Measurements from ENCODE around the gene TTYH2. TPM values are rescaled to one million over a fixed set of nuclear protein-coding genes. Genes with fewer than 3 reads are reported as not detected.

TTYH2 gene
- total RNA-seq, 6 experiments from 2014 or later: 0.60 to 1.8 (median 1.3) TPM

GRCh38 chr17:74230896-74231295, 17.5 kb downstream of the TTYH2 start:
- no peaks in the 10 kb centered on the region for H3K27me3 ChIP-seq
- no peaks in the 10 kb centered on the region for H3K4me1 ChIP-seq
- H3K9me3 ChIP-seq: no peaks in the 10 kb centered on the region
- no peak for TF ChIP-seq POLR2A (IDR thresholded peaks at IDR 0.05)
- no peak for TF ChIP-seq CTCF (IDR thresholded peaks at IDR 0.05)
- ATAC-seq (no peak), DNase-seq (no peak)
- H3K27ac ChIP-seq: no peak overlapping the region
- H3K4me3 ChIP-seq: no peak overlapping the region
- no peaks in the 10 kb centered on the region for H3K36me3 ChIP-seq
- 61% methylated on average over 4 of the region's 16 CpGs for WGBS (ENCODE audit: insufficient coverage, low coverage, low lambda C conversion rate, missing lambda C conversion rate)
- intact Hi-C loops (cut with DNase I): no loop called here

- Histone ChIP-seq H3K27ac (no peak overlapping the region), H3K9me3 (no peaks in the 10 kb centered on the region), H3K4me1 (no peaks in the 10 kb centered on the region), H3K4me3 (no peak overlapping the region), H3K36me3 (no peaks in the 10 kb centered on the region), H3K27me3 (no peaks in the 10 kb centered on the region)
- intact Hi-C loops (cut with DNase I): no loop called here
- 82% methylated on average over 6 of the region's 17 CpGs for WGBS (ENCODE audit: insufficient coverage, low coverage, low lambda C conversion rate, missing lambda C conversion rate)
- no peak for TF ChIP-seq CTCF (IDR thresholded peaks at IDR 0.05)
- TF ChIP-seq POLR2A (IDR thresholded peaks at IDR 0.05): no peak
- ATAC-seq (peak in 2 of 4 donors; percentile 23 to 29), DNase-seq (no peak)
These were observed 18.8 kb downstream of the TTYH2 start for GRCh38 chr17:74231928-74232907.

- no peak for TF ChIP-seq CTCF (IDR thresholded peaks at IDR 0.05)
- no peak for TF ChIP-seq POLR2A (IDR thresholded peaks at IDR 0.05)
- no peaks in the 10 kb centered on the region for H3K4me1 ChIP-seq
- DNase-seq (no peak), ATAC-seq (no peak)
- no peaks in the 10 kb centered on the region for H3K27me3 ChIP-seq
- intact Hi-C loops (cut with DNase I): no loop called here
- H3K4me3 ChIP-seq: no peak overlapping the region
- no peak overlapping the region for H3K27ac ChIP-seq
- no peaks in the 10 kb centered on the region for H3K36me3 ChIP-seq
- WGBS (ENCODE audit: insufficient coverage, low coverage, low lambda C conversion rate, missing lambda C conversion rate): no CpG with 5 or more reads among the region's 8 CpGs
- no peaks in the 10 kb centered on the region for H3K9me3 ChIP-seq
These were observed 20.6 kb downstream of the TTYH2 start for GRCh38 chr17:74233937-74234336.

- intact Hi-C loops (cut with DNase I): no loop called here
- no peaks in the 10 kb centered on the region for H3K36me3 ChIP-seq
- no peak overlapping the region for H3K27ac ChIP-seq
- ATAC-seq (peak in 1 of 4 donors; percentile 35), DNase-seq (no peak)
- H3K27me3 ChIP-seq: no peaks in the 10 kb centered on the region
- no peaks in the 10 kb centered on the region for H3K4me1 ChIP-seq
- TF ChIP-seq POLR2A (IDR thresholded peaks at IDR 0.05): no peak
- no peak for TF ChIP-seq CTCF (IDR thresholded peaks at IDR 0.05)
- H3K9me3 ChIP-seq: no peaks in the 10 kb centered on the region
- H3K4me3 ChIP-seq: no peak overlapping the region
- WGBS (ENCODE audit: insufficient coverage, low coverage, low lambda C conversion rate, missing lambda C conversion rate): 43% methylated on average over 1 of the region's 1 CpG
These were observed 21.1 kb downstream of the TTYH2 start for GRCh38 chr17:74234486-74234885.

Measured in right lobe of liver (tissue), 6 donors.